HepG2 (cell line): ENCODE measurements around the gene LRRC28. TPM values are rescaled to one million over a fixed set of nuclear protein-coding genes. Genes with fewer than 3 reads are reported as not detected.

Source experiments
- ATAC-seq: fragments of 200-7000 bp; cut with Tn5 transposase; 3 replicates; pipeline ENCODE4 v1.9.1; 2020; ENCODE audit warnings: mild to moderate bottlenecking, moderate library complexity
- BruUV-seq: library from RNA; stranded (reverse); fragments of 400-500 nt; replicated peaks from 2 replicates; lab custom pipeline; 2021; lab: Mats Ljungman, UMichigan
- CTCF ChIA-PET: fragments of 300-600 bp; formaldehyde crosslinking; extraction: SDS; loops from one replicate; lab custom pipeline; 2021; ENCODE audit warnings: low total read pairs, inconsistent platforms, low intra/inter-chr PET ratio; lab: Yijun Ruan, JAX
- POLR2A ChIA-PET: fragments of 350-600 bp; sonication (Branson Sonifier 250); formaldehyde crosslinking; loops from one replicate; lab custom pipeline; 2020; ENCODE audit warnings: antibody characterized with exemption, inconsistent platforms; lab: Yijun Ruan, JAX
- DNase-seq: peaks from one replicate; pipeline ENCODE4 v3.0.0-alpha.2; 2015; ENCODE audit warnings: low spot score
- FAIRE-seq: peaks from 3 replicates; lab custom pipeline; 2011; peaks lifted over from hg19 to GRCh38; lab: Jason Lieb, UNC
- H2AFZ ChIP-seq: one replicate; pipeline ENCODE4 v1.6.1; 2011; ENCODE audit warnings: low read length, inconsistent platforms
- H3K27ac ChIP-seq: fragments of 300-600 bp; 3 replicates; pipeline ENCODE4 v1.8.0; 2011; ENCODE audit warnings: mixed run types, mild to moderate bottlenecking, mixed read lengths, low read length, inconsistent platforms; ENCODE audit not compliant: insufficient read depth; ENCODE audit errors: extremely low read length
- H3K27me3 ChIP-seq, 2 experiments: fragments of 200-600 bp in 1 of 2; 2 replicates in 1 of 2; 3 replicates in 1 of 2; pipeline versions ENCODE4 v1.6.0 to v1.8.0; 2011; ENCODE audit warnings: low read length in 2 of 2, mild to moderate bottlenecking in 2 of 2, moderate library complexity in 2 of 2, inconsistent platforms in 1 of 2; ENCODE audit not compliant: insufficient read depth in 2 of 2, control insufficient read depth in 1 of 2
- H3K36me3 ChIP-seq, 2 experiments: fragments of 200-600 bp in 1 of 2; replicated peaks in 1 of 2; 2 replicates in 1 of 2; 3 replicates in 1 of 2; pipeline versions ENCODE4 v1.5.1 to v1.8.0; 2011; ENCODE audit warnings: low read length in 2 of 2, inconsistent platforms in 1 of 2; ENCODE audit not compliant: insufficient read depth in 2 of 2, control insufficient read depth in 1 of 2
- H3K4me1 ChIP-seq: 2 replicates; pipeline ENCODE4 v1.5.1; 2012; ENCODE audit warnings: low read length, inconsistent platforms; ENCODE audit not compliant: insufficient read depth
- H3K4me2 ChIP-seq: 2 replicates; pipeline ENCODE4 v1.6.0; 2011; ENCODE audit warnings: low read depth, low read length, inconsistent platforms
- H3K4me3 ChIP-seq, 3 experiments: fragments of 200-600 bp in 1 of 3; sonication (generic), shearing (Covaris generic) in 1 of 3; replicated peaks in 1 of 3; 2 replicates each; pipeline ENCODE4 v1.5.1; 2011 to 2016; ENCODE audit warnings: low read length in 3 of 3, inconsistent platforms in 2 of 3, low read depth in 2 of 3, mild to moderate bottlenecking in 2 of 3, control low read depth in 1 of 3, mixed read lengths in 1 of 3; ENCODE audit not compliant: insufficient read depth in 1 of 3
- H3K79me2 ChIP-seq: one replicate; pipeline ENCODE4 v1.6.1; 2011; ENCODE audit warnings: low read length, inconsistent platforms; ENCODE audit not compliant: insufficient read depth
- H3K9ac ChIP-seq: 2 replicates; pipeline ENCODE4 v1.6.0; 2011; ENCODE audit warnings: mild to moderate bottlenecking, low read depth, low read length, inconsistent platforms; ENCODE audit not compliant: insufficient read depth
- H3K9me3 ChIP-seq: 2 replicates; pipeline ENCODE4 v1.5.1; 2012; ENCODE audit warnings: mild to moderate bottlenecking, low read length
- H4K20me1 ChIP-seq: 2 replicates; pipeline ENCODE4 v1.6.0; 2011; ENCODE audit warnings: inconsistent platforms, mild to moderate bottlenecking, low read length, moderate library complexity; ENCODE audit not compliant: insufficient read depth
- ATF6 ChIP-seq: sonication (generic); formaldehyde crosslinking; conservative IDR thresholded peaks from 2 replicates; pipeline ENCODE4 v1.4.0; 2020; ENCODE audit warnings: missing genetic modification reagents
- ATF7-NPFF ChIP-seq: sonication (generic); formaldehyde crosslinking; IDR thresholded peaks from 2 replicates; pipeline ENCODE4 v1.8.1; 2023; ENCODE audit warnings: mild to moderate bottlenecking, low read depth, missing genetic modification reagents, moderate library complexity
- EZH2 ChIP-seq: conservative IDR thresholded peaks from 2 replicates; pipeline ENCODE4 v1.6.1; 2012; ENCODE audit warnings: mild to moderate bottlenecking, low read depth, low read length, moderate library complexity
- HOXA7 ChIP-seq: sonication (generic); formaldehyde crosslinking; IDR thresholded peaks from 2 replicates; pipeline ENCODE4 v1.8.1; 2022; ENCODE audit warnings: mild to moderate bottlenecking, missing genetic modification reagents, moderate library complexity
- KDM3A ChIP-seq: IDR thresholded peaks from 2 replicates; pipeline ENCODE4 v1.6.1; 2018; ENCODE audit warnings: low read depth, missing compliant biosample characterization
- NFYC ChIP-seq: IDR thresholded peaks from 2 replicates; pipeline ENCODE4 v1.6.1; 2016; ENCODE audit warnings: missing genetic modification reagents, missing compliant biosample characterization
- PCBP1 ChIP-seq: fragments of 200-400 bp; formaldehyde crosslinking; IDR thresholded peaks from 2 replicates; pipeline ENCODE4 v1.6.1; 2017; ENCODE audit warnings: mild to moderate bottlenecking, low read depth, low read length, borderline replicate concordance
- RFX3 ChIP-seq: IDR thresholded peaks from 2 replicates; pipeline ENCODE4 v1.6.1; 2016; ENCODE audit warnings: missing biosample characterization, missing genetic modification reagents
- ZHX1 ChIP-seq: sonication (generic); formaldehyde crosslinking; IDR thresholded peaks from 2 replicates; pipeline ENCODE4 v1.8.1; 2022; ENCODE audit warnings: low read depth, mild to moderate bottlenecking, missing genetic modification reagents
- ZNF382 ChIP-seq: sonication (generic); formaldehyde crosslinking; IDR thresholded peaks from 2 replicates; pipeline ENCODE4 v1.5.0; 2020; ENCODE audit warnings: missing genetic modification reagents, mild to moderate bottlenecking, borderline replicate concordance
- ZNF556 ChIP-seq: sonication (generic); formaldehyde crosslinking; IDR thresholded peaks from 2 replicates; pipeline ENCODE4 v1.4.0; 2020; ENCODE audit warnings: mild to moderate bottlenecking, missing genetic modification reagents, borderline replicate concordance
- ZNF609 ChIP-seq: sonication (generic); formaldehyde crosslinking; IDR thresholded peaks from 2 replicates; pipeline ENCODE4 v1.4.0; 2020; ENCODE audit warnings: mild to moderate bottlenecking, missing genetic modification reagents, borderline replicate concordance
- WGBS: methylation state at CpG from one replicate; pipeline ENCODE4 v1.1.6; 2017; ENCODE audit warnings: low lambda C conversion rate; 5-methylcytosine and 5-hydroxymethylcytosine counted together
- in situ Hi-C: cut with HindIII; loops from 2 replicates; pipeline ENCODE4 v1.10.0; 2017; ENCODE audit warnings: low pct_unique_long_range_greater_than_20kb; ENCODE audit not compliant: extremely low pct_ligation_motif_present
- intact Hi-C: fragments of 100-400 bp; cut with micrococcal nuclease; formaldehyde crosslinking; loops from one replicate; pipeline ENCODE4 v1.10.0; 2022; ENCODE audit not compliant: unreplicated experiment
- polyA plus RNA-seq, 8 experiments: library from polyadenylated mRNA; depleted of rRNA in 3 of 8; stranded (reverse) in 7 of 8; unstranded in 1 of 8; fragments of >200 nt; fragmentation: Illumina TruSeq in 4 of 8; extraction: Trizol in 4 of 8; gene quantifications; 2 replicates each; pipeline versions ENCODE4 v1.2.1 to v1.2.3, GENCODE V29; 2011 to 2016; ENCODE audit warnings: low read depth in 4 of 8, missing spikeins in 1 of 8, mixed read lengths in 1 of 8; ENCODE audit not compliant: insufficient read depth in 1 of 8
- total RNA-seq, 5 experiments: library from RNA; depleted of rRNA; stranded (reverse); fragments of >200 nt; fragmentation: Illumina TruSeq; extraction: Trizol; gene quantifications; 2 replicates each; pipeline ENCODE4 v1.2.3, GENCODE V29; 2016; ENCODE audit warnings: low read depth in 1 of 5

Gene LRRC28
- total and polyA plus RNA-seq, 2 of the 13 experiments (the other 11 are each of a cell fraction or from before 2014, with no cell fraction given): 17.5 to 21.3 TPM

- TF ChIP-seq ZNF609 (CRISPR knock-in tag): peak; percentile 59; the same call in 1 of the 2 replicates
Measured at GRCh38 chr15:99303907-99304306, 52.6 kb downstream of the LRRC28 start (continued).

GRCh38 chr15:99305761-99306505 is 54.7 kb downstream of the LRRC28 start:
- peak; percentile 82 for DNase-seq
- CTCF ChIA-PET: no interaction called here
- Histone ChIP-seq H3K9ac (no peak overlapping the region), H3K4me2 (peak overlapping the region; percentile 66), H2AFZ (no peak overlapping the region), H3K4me3 (peak overlapping the region in 2 of 3 experiments; percentile 16 to 24; a peak in 1 of 6 replicates), H3K4me1 (peaks cover 39% of the 10 kb centered on the region), H4K20me1 (no peaks in the 10 kb centered on the region), H3K79me2 (no peaks in the 10 kb centered on the region), H3K36me3 (no peaks in the 10 kb centered on the region), H3K9me3 (no peaks in the 10 kb centered on the region), H3K27ac (peak overlapping the region; percentile 52), H3K27me3 (no peaks in the 10 kb centered on the region)
- ATAC-seq: peak; percentile 67
- BruUV-seq: no TSS peak
- POLR2A ChIA-PET: interaction anchor here (1.2 to 1.4 kb wide), 2 partner anchors 79 to 427 kb away, joined by 4 to 5 read pairs; partner anchors contain the start of gene LYSMD4
- in situ Hi-C loops (no loop called here), intact Hi-C loops (no loop called here)
- peak; percentile 53 for FAIRE-seq
- 16% methylated on average over 8 of the region's 8 CpGs for WGBS
- TF ChIP-seq PCBP1 (no peak), HOXA7 (CRISPR knock-in tag) (no peak), NFYC (CRISPR knock-in tag) (no peak), KDM3A (CRISPR knock-in tag) (no peak), RFX3 (CRISPR knock-in tag) (no peak), ZNF556 (CRISPR knock-in tag) (no peak), ATF6 (CRISPR knock-in tag) (no peak), ZHX1 (no peak), ZNF382 (CRISPR knock-in tag) (no peak), ATF7-NPFF (CRISPR knock-in tag) (no peak), EZH2 (no peak)
